WI38 (cell line): ENCODE data around the gene TNK1.

Experiments used
- H3K4me3 ChIP-seq: 2 replicates; pipeline ENCODE4 v1.5.1; 2011; ENCODE audit warnings: low read depth, mild to moderate bottlenecking, control low read depth, low read length
- TF ChIP-seq, protein P1 (sequence below): IDR thresholded peaks from 2 replicates; pipeline ENCODE4 v1.5.1; 2012; ENCODE audit warnings: low read depth, mild to moderate bottlenecking, control low read depth, low read length

Gene TNK1

DNA sequence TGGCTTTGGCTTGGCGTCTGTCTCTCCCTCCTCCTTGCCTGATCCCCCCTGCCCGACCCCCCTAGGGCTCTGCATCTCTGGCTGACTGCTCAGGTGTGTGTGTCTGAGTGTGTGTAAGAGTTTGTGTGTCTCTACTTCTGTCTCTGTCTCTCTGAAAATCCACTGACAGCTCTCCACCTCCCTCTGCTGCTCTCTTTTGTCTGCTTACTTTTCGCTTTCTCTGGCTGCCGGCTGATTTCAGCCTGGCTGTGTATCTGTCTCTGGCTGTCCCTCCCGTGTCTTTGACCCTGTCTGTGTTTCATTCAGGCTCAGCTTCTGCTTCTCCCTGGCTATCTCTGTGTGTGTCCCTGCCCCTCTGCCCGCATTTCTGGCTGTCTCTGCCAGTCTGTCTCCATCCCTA is 35.4 kb downstream of the TNK1 start:
- TF ChIP-seq, protein P1, sequence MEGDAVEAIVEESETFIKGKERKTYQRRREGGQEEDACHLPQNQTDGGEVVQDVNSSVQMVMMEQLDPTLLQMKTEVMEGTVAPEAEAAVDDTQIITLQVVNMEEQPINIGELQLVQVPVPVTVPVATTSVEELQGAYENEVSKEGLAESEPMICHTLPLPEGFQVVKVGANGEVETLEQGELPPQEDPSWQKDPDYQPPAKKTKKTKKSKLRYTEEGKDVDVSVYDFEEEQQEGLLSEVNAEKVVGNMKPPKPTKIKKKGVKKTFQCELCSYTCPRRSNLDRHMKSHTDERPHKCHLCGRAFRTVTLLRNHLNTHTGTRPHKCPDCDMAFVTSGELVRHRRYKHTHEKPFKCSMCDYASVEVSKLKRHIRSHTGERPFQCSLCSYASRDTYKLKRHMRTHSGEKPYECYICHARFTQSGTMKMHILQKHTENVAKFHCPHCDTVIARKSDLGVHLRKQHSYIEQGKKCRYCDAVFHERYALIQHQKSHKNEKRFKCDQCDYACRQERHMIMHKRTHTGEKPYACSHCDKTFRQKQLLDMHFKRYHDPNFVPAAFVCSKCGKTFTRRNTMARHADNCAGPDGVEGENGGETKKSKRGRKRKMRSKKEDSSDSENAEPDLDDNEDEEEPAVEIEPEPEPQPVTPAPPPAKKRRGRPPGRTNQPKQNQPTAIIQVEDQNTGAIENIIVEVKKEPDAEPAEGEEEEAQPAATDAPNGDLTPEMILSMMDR = no peak
- no peak overlapping the region for H3K4me3 ChIP-seq

DNA sequence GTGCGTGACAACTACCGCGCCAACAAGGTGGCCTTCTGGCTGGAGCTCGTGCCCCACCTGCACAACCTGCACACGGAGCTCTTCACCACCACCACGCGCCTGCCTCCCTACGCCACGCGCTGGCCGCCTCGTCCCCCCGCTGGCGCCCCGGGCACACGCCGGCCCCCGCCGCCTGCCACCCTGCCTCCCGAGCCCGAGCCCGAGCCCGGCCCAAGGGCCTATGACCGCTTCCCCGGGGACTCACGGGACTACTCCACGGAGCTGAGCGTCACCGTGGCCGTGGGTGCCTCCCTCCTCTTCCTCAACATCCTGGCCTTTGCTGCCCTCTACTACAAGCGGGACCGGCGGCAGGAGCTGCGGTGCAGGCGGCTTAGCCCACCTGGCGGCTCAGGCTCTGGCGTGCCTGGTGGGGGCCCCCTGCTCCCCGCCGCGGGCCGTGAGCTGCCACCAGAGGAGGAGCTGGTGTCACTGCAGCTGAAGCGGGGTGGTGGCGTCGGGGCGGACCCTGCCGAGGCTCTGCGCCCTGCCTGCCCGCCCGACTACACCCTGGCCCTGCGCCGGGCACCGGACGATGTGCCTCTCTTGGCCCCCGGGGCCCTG is 36.3 kb downstream of the TNK1 start:
- TF ChIP-seq, protein P1 = no peak
- no peak overlapping the region for H3K4me3 ChIP-seq

DNA sequence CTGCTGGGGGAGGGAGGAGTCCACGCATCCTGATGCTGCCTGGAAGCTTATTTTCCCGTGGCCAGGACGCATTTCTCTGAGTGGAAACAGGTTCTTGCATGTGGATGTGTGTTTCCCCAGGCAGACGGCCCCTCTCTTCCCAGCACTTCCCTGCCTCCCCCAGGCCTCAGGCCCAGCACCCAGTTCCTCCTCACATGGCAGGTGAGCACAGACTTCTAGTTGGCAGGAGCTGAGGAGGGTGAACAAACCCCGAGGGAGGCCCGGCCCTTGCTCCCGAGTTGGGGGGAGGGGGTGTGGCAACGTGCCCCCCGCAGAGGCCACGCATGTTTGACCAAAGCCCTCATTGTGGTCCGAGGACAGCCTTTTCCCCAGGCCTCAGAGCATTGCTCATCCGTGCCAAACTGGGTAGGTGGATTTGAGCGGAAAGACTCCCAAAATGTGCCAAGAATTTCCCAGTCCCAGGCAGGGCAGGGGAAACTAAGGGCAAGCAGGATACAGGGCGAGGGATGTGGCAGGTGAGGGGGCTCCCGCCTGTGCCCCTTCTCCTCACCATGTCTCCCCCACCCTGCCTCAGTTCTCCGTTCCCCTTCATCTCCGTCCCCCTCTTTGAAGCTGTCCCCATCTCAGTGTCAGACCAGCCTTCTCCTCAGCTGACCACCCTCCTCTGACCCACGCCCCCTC is 37.7 kb downstream of the TNK1 start:
- H3K4me3 ChIP-seq = no peak overlapping the region
- TF ChIP-seq, protein P1 = no peak

DNA sequence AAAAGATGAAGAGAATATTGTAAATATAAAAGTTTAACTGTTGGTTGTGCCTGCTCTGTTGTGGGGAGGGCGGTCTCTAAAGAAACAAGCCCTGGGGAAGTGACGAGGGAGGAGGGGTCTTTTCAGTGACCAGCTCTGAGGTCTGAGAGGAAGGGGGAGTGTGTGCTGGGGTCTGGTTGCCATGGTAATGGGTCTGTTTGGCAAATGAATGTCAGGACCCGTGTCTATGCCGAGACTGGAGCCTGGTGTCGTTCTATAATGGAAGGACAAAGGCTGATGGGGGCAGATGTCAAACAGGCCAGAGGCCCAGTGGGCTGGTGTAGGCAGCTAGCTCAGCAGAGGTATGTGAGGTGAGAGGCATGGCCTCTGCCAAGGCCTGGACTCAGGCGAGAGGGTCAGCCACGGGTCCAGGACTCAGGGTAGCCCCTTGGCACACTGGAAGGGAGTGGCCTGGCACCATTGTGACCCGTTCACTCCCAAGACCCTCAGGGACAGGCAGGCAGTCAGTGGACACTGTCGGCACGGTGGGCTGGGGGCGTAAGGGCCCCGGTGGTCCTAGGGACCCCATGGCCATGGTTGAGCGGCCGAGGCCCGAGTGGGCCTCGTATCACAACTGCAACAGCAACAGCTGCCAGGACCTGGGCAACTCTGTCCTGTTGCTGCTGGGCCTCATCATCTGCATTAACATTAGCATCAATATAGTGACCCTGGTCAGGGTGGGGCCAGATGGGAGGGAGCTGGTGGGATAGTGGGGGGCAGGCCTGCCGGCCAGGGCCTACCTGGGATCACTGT is 39.1 kb downstream of the TNK1 start, which contains the start of gene SPEM1:
SPEM1 (plus strand) TSS at position 506 of the 792 bp plus-strand sequence; CDS start at position 567, 61 bp downstream.
- no peak within 1 kb of the TSS for H3K4me3 ChIP-seq
- TF ChIP-seq, protein P1 = no peak

DNA sequence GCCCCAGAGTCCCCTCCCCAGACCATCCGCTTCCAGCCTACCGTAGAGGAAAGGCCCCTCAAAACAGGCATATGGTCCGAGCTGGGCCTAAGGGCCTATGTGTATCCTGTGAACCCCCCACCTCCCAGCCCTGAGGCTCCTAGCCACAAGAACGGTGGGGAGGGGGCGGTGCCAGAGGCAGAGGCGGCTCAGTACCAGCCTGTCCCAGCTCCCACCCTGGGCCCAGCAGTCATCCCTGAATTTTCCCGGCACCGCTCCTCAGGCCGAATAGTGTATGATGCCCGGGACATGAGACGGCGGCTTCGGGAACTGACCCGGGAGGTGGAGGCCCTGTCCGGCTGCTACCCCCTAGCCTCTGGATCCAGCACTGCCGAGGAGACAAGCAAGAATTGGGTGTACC is 40.3 kb downstream of the TNK1 start:
- H3K4me3 ChIP-seq = no peak overlapping the region
- TF ChIP-seq, protein P1 = no peak

DNA sequence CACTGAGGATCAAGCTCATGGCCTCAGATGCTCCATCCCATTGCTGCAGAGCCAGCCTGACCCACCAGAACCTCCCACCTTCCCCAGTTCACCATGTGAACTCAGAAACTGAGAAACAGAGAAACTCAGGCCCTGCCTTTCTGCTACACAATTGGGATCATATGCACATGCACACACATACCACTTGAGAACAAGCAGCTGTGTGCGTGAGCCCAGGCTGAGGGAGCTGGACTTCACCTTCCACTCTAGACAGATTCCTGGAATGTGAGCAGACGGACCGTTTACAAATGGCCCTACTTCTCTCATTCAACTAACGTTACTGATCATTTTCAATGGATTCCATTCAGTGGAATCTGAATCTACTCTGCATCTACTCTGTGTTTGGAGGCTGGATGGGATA is 42.8 kb downstream of the TNK1 start:
- no peak overlapping the region for H3K4me3 ChIP-seq
- TF ChIP-seq, protein P1 = no peak

DNA sequence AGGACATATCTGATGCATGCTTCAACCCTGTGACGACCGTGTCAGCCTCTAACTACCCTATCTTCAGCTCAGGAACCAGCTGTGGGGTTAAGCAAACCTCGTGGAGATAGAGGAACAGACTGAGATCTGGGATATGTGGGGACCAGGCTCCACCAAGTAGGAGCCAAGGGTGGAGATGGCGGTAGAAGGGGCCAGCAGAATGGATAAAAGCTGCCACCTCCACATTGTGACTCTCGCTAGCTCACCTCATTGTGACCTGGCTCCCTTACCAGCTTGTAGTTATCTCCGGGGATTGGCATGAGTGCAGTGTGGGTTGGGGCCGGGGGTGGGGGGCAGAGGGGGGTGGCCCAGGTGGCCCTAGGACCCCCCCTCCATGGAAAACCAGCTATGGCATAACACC is 44.4 kb downstream of the TNK1 start, which contains the start of gene SPEM2:
SPEM2 (plus strand) TSS at position 301 of the 400 bp plus-strand sequence; CDS start at position 374, 73 bp downstream.
- TF ChIP-seq, protein P1 = no peak
- H3K4me3 ChIP-seq = no peak within 1 kb of the TSS
